K562 (cell line): ENCODE measurements around the gene SLC29A2. TPM values are rescaled to one million over a fixed set of nuclear protein-coding genes. Genes with fewer than 3 reads are reported as not detected.
A peak's percentile ranks its signal among the peaks of the same experiment; 100 is the strongest.

Source experiments
- CCAR2 ChIP-seq: fragments of 200-400 bp; formaldehyde crosslinking; IDR thresholded peaks from 2 replicates; pipeline ENCODE4 v1.6.1; 2017; ENCODE audit warnings: mild to moderate bottlenecking, low read depth, low read length
- DLX4 ChIP-seq: fragments of 250-450 bp; sonication (Bioruptor Pico); IDR thresholded peaks from 2 replicates; pipeline ENCODE4 v1.6.1; 2021; ENCODE audit warnings: mild to moderate bottlenecking
- FOXJ3 ChIP-seq: sonication (generic); formaldehyde crosslinking; IDR thresholded peaks from 2 replicates; pipeline ENCODE4 v1.4.0; 2020; ENCODE audit warnings: mild to moderate bottlenecking, missing genetic modification reagents
- NR2C2 ChIP-seq, 2 experiments: fragments of 200-800 bp in 1 of 2; sonication (Bioruptor generic) in 1 of 2; sonication (generic) in 1 of 2; formaldehyde crosslinking in 1 of 2; IDR thresholded peaks; 2 replicates each; pipeline versions ENCODE4 v1.6.1 to v1.8.0; 2016 to 2022; ENCODE audit warnings: mild to moderate bottlenecking in 1 of 2, missing compliant biosample characterization in 1 of 2, missing genetic modification characterization in 1 of 2, missing genetic modification reagents in 1 of 2
- PHB ChIP-seq: fragments of 250-450 bp; sonication (Bioruptor Pico); IDR thresholded peaks from 2 replicates; pipeline ENCODE4 v1.5.0; 2021
- PTRF ChIP-seq: fragments of 450-650 bp; IDR thresholded peaks from 2 replicates; pipeline ENCODE4 v1.6.1; 2016; ENCODE audit warnings: mild to moderate bottlenecking, missing genetic modification characterization, missing compliant biosample characterization
- STAT5B ChIP-seq: fragments of 250-450 bp; sonication (Bioruptor Pico); IDR thresholded peaks from 2 replicates; pipeline ENCODE4 v1.8.0; 2021; ENCODE audit warnings: mild to moderate bottlenecking, inconsistent platforms
- TAL1 ChIP-seq: fragments of 450-650 bp; IDR thresholded peaks from 2 replicates; pipeline ENCODE4 v1.6.1; 2016; ENCODE audit warnings: mild to moderate bottlenecking
- ZNF277 ChIP-seq: fragments of 250-450 bp; sonication (Bioruptor Pico); IDR thresholded peaks from 2 replicates; pipeline ENCODE4 v1.8.0; 2022; ENCODE audit warnings: inconsistent platforms, mild to moderate bottlenecking, moderate library complexity, borderline replicate concordance
- ZNF444 ChIP-seq: fragments of 250-450 bp; sonication (Bioruptor Pico); IDR thresholded peaks from 2 replicates; pipeline ENCODE4 v1.4.0; 2020; ENCODE audit warnings: mild to moderate bottlenecking, moderate library complexity
- ZNF445 ChIP-seq: fragments of 250-450 bp; sonication (Bioruptor Pico); IDR thresholded peaks from 2 replicates; pipeline ENCODE4 v1.4.0; 2020; ENCODE audit warnings: low read depth, mild to moderate bottlenecking, moderate library complexity
- ZNF449 ChIP-seq: fragments of 250-450 bp; sonication (Bioruptor Pico); IDR thresholded peaks from 2 replicates; pipeline ENCODE4 v1.8.0; 2022; ENCODE audit warnings: moderate library complexity, mild to moderate bottlenecking, inconsistent platforms
- ZNF511 ChIP-seq: sonication (generic); formaldehyde crosslinking; IDR thresholded peaks from 2 replicates; pipeline ENCODE4 v1.8.0; 2022; ENCODE audit warnings: mild to moderate bottlenecking, missing genetic modification reagents
- ZNF586 ChIP-seq: fragments of 450-650 bp; formaldehyde crosslinking; conservative IDR thresholded peaks from 2 replicates; pipeline ENCODE4 v1.4.0; 2020; ENCODE audit warnings: mild to moderate bottlenecking, moderate library complexity
- ZNF780A ChIP-seq: fragments of 250-450 bp; sonication (Bioruptor Pico); IDR thresholded peaks from 2 replicates; pipeline ENCODE4 v1.5.0; 2021; ENCODE audit warnings: mild to moderate bottlenecking
- polyA plus RNA-seq, 8 experiments: library from polyadenylated mRNA; depleted of rRNA in 4 of 8; stranded (reverse) in 5 of 8; unstranded in 3 of 8; fragments of >200 nt; fragmentation: Nextera tagmentation in 2 of 8; fragmentation: Illumina TruSeq in 1 of 8; extraction: Ambion mirVana in 2 of 8; extraction: Trizol in 1 of 8; gene quantifications; 2 replicates each; pipeline versions ENCODE4 v1.2.1 to v1.2.3, GENCODE V29; 2011 to 2014; ENCODE audit warnings: inconsistent platforms in 1 of 8, missing spikeins in 1 of 8
- total RNA-seq, 7 experiments: library from RNA; depleted of rRNA in 6 of 7; stranded (reverse); fragments of >200 nt in 6 of 7; fragmentation: Illumina TruSeq in 2 of 7; extraction: Trizol in 2 of 7; gene quantifications; 2 replicates each; pipeline versions ENCODE4 v1.2.1 to v1.2.3, GENCODE V29; 2011 to 2021; ENCODE audit warnings: low replicate concordance in 1 of 7
- TF ChIP-seq, protein P1 (sequence below), 2 experiments: fragments of 450-650 bp in 1 of 2; sonication (generic) in 1 of 2; formaldehyde crosslinking; conservative IDR thresholded peaks; 2 replicates each; pipeline versions ENCODE4 v1.4.0 to v1.8.1; 2020 to 2022; ENCODE audit warnings: mild to moderate bottlenecking in 1 of 2, missing genetic modification reagents in 1 of 2
- TF ChIP-seq, protein P2 (sequence below): sonication (generic); formaldehyde crosslinking; IDR thresholded peaks from 2 replicates; pipeline ENCODE4 v1.8.1; 2023; ENCODE audit warnings: mild to moderate bottlenecking, missing genetic modification reagents
- TF ChIP-seq, protein P3 (sequence below): fragments of 250-450 bp; sonication (Bioruptor Pico); IDR thresholded peaks from 2 replicates; pipeline ENCODE4 v1.5.0; 2022; ENCODE audit warnings: mild to moderate bottlenecking

SLC29A2 gene
- total and polyA plus RNA-seq, 9 of the 15 experiments (the other 6 are each of a cell fraction or from before 2014, with no cell fraction given): 2.4 to 48.6 (median 14.2) TPM

GRCh38 chr11:66344550-66345315 lies 26.8 kb downstream of the SLC29A2 start, which contains the start of gene BRMS1 (continued):
- TF ChIP-seq PHB: no peak
- TF ChIP-seq TAL1: no peak
- no peak for TF ChIP-seq ZNF780A (CRISPR knock-in tag)
- no peak for TF ChIP-seq FOXJ3
- no peak for TF ChIP-seq ZNF277 (CRISPR knock-in tag)
- no peak for TF ChIP-seq DLX4 (CRISPR knock-in tag)
- TF ChIP-seq ZNF444: no peak
- no peak for TF ChIP-seq STAT5B (CRISPR knock-in tag)
- TF ChIP-seq ZNF511 (CRISPR knock-in tag): no peak
- TF ChIP-seq CCAR2: no peak
- no peak for TF ChIP-seq ZNF445 (CRISPR knock-in tag)
- TF ChIP-seq ZNF449 (CRISPR knock-in tag): no peak
- no peak for TF ChIP-seq PTRF
- TF ChIP-seq, protein P1, sequence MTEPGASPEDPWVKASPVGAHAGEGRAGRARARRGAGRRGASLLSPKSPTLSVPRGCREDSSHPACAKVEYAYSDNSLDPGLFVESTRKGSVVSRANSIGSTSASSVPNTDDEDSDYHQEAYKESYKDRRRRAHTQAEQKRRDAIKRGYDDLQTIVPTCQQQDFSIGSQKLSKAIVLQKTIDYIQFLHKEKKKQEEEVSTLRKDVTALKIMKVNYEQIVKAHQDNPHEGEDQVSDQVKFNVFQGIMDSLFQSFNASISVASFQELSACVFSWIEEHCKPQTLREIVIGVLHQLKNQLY (CRISPR knock-in tag; conservative IDR thresholded peaks at IDR 0.05): no peak
- TF ChIP-seq, protein P2, sequence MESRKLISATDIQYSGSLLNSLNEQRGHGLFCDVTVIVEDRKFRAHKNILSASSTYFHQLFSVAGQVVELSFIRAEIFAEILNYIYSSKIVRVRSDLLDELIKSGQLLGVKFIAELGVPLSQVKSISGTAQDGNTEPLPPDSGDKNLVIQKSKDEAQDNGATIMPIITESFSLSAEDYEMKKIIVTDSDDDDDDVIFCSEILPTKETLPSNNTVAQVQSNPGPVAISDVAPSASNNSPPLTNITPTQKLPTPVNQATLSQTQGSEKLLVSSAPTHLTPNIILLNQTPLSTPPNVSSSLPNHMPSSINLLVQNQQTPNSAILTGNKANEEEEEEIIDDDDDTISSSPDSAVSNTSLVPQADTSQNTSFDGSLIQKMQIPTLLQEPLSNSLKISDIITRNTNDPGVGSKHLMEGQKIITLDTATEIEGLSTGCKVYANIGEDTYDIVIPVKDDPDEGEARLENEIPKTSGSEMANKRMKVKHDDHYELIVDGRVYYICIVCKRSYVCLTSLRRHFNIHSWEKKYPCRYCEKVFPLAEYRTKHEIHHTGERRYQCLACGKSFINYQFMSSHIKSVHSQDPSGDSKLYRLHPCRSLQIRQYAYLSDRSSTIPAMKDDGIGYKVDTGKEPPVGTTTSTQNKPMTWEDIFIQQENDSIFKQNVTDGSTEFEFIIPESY (CRISPR knock-in tag): no peak
- TF ChIP-seq, protein P3, sequence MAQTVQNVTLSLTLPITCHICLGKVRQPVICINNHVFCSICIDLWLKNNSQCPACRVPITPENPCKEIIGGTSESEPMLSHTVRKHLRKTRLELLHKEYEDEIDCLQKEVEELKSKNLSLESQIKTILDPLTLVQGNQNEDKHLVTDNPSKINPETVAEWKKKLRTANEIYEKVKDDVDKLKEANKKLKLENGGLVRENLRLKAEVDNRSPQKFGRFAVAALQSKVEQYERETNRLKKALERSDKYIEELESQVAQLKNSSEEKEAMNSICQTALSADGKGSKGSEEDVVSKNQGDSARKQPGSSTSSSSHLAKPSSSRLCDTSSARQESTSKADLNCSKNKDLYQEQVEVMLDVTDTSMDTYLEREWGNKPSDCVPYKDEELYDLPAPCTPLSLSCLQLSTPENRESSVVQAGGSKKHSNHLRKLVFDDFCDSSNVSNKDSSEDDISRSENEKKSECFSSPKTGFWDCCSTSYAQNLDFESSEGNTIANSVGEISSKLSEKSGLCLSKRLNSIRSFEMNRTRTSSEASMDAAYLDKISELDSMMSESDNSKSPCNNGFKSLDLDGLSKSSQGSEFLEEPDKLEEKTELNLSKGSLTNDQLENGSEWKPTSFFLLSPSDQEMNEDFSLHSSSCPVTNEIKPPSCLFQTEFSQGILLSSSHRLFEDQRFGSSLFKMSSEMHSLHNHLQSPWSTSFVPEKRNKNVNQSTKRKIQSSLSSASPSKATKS (CRISPR knock-in tag): no peak
- no peak for TF ChIP-seq NR2C2 (CRISPR knock-in tag; IDR thresholded peaks at IDR 0.05)
- TF ChIP-seq NR2C2 (tag; IDR thresholded peaks at IDR 0.05): peak; percentile 64
- TF ChIP-seq ZNF586 (CRISPR knock-in tag): no peak
